HepG2 (cell line): ENCODE measurements around the gene MMP25. TPM values are rescaled to one million over a fixed set of nuclear protein-coding genes. Genes with fewer than 3 reads are reported as not detected.
A peak's percentile ranks its signal among the peaks of the same experiment; 100 is the strongest.

Experiments
- BCL6 ChIP-seq: IDR thresholded peaks from 2 replicates; pipeline ENCODE4 v1.6.1; 2016; ENCODE audit warnings: missing genetic modification reagents, missing compliant biosample characterization
- CCDC6 ChIP-seq: sonication (generic); formaldehyde crosslinking; IDR thresholded peaks from 2 replicates; pipeline ENCODE4 v1.8.1; 2022; ENCODE audit warnings: mild to moderate bottlenecking, missing genetic modification reagents, moderate library complexity
- GLI4 ChIP-seq: sonication (generic); formaldehyde crosslinking; IDR thresholded peaks from 2 replicates; pipeline ENCODE4 v1.5.1; 2020; ENCODE audit warnings: missing genetic modification reagents, mild to moderate bottlenecking, moderate library complexity, borderline replicate concordance
- MIER2 ChIP-seq: IDR thresholded peaks from 2 replicates; pipeline ENCODE4 v1.6.1; 2016; ENCODE audit warnings: missing biosample characterization, missing genetic modification reagents
- PCBP1 ChIP-seq: fragments of 200-400 bp; formaldehyde crosslinking; IDR thresholded peaks from 2 replicates; pipeline ENCODE4 v1.6.1; 2017; ENCODE audit warnings: mild to moderate bottlenecking, low read depth, low read length, borderline replicate concordance
- SRSF4 ChIP-seq: fragments of 200-400 bp; formaldehyde crosslinking; IDR thresholded peaks from one replicate; pipeline ENCODE4 v1.6.1; 2018; ENCODE audit warnings: mild to moderate bottlenecking, low read depth, low read length, moderate library complexity; ENCODE audit not compliant: poor library complexity, severe bottlenecking
- TGIF2 ChIP-seq: IDR thresholded peaks from 2 replicates; pipeline ENCODE4 v1.6.1; 2016; ENCODE audit warnings: control low read depth, missing compliant biosample characterization
- ZBTB38 ChIP-seq: sonication (generic); formaldehyde crosslinking; IDR thresholded peaks from 2 replicates; pipeline ENCODE4 v1.5.1; 2020; ENCODE audit warnings: mild to moderate bottlenecking, missing genetic modification reagents
- ZC3H4 ChIP-seq: sonication (generic); formaldehyde crosslinking; IDR thresholded peaks from 2 replicates; pipeline ENCODE4 v1.4.0; 2020; ENCODE audit warnings: missing genetic modification reagents, borderline replicate concordance
- ZFYVE20 ChIP-seq: sonication (generic); formaldehyde crosslinking; IDR thresholded peaks from 2 replicates; pipeline ENCODE4 v1.8.0; 2023; ENCODE audit warnings: low read depth, mild to moderate bottlenecking, moderate library complexity, missing genetic modification reagents, borderline replicate concordance
- ZNF354B ChIP-seq: sonication (generic); formaldehyde crosslinking; IDR thresholded peaks from 2 replicates; pipeline ENCODE4 v1.8.0; 2022; ENCODE audit warnings: mild to moderate bottlenecking, missing genetic modification reagents
- ZNF598 ChIP-seq: sonication (generic); formaldehyde crosslinking; IDR thresholded peaks from 2 replicates; pipeline ENCODE4 v1.5.1; 2020; ENCODE audit warnings: mild to moderate bottlenecking, missing genetic modification reagents, borderline replicate concordance
- polyA plus RNA-seq, 8 experiments: library from polyadenylated mRNA; depleted of rRNA in 3 of 8; stranded (reverse) in 7 of 8; unstranded in 1 of 8; fragments of >200 nt; fragmentation: Illumina TruSeq in 4 of 8; extraction: Trizol in 4 of 8; gene quantifications; 2 replicates each; pipeline versions ENCODE4 v1.2.1 to v1.2.3, GENCODE V29; 2011 to 2016; ENCODE audit warnings: low read depth in 4 of 8, missing spikeins in 1 of 8, mixed read lengths in 1 of 8; ENCODE audit not compliant: insufficient read depth in 1 of 8
- total RNA-seq, 5 experiments: library from RNA; depleted of rRNA; stranded (reverse); fragments of >200 nt; fragmentation: Illumina TruSeq; extraction: Trizol; gene quantifications; 2 replicates each; pipeline ENCODE4 v1.2.3, GENCODE V29; 2016; ENCODE audit warnings: low read depth in 1 of 5
- TF ChIP-seq, protein P1 (sequence below): IDR thresholded peaks from 2 replicates; pipeline ENCODE4 v1.6.1; 2018; ENCODE audit warnings: missing genetic modification reagents, mild to moderate bottlenecking, missing compliant biosample characterization
- TF ChIP-seq, protein P2 (sequence below): sonication (generic); formaldehyde crosslinking; IDR thresholded peaks from 2 replicates; pipeline ENCODE4 v1.5.1; 2020; ENCODE audit warnings: missing genetic modification reagents, mild to moderate bottlenecking, borderline replicate concordance
- TF ChIP-seq, protein P3 (sequence below): IDR thresholded peaks from 2 replicates; pipeline ENCODE4 v1.6.1; 2016; ENCODE audit warnings: mild to moderate bottlenecking, missing biosample characterization, missing genetic modification reagents
- TF ChIP-seq, protein P4 (sequence below): sonication (generic); formaldehyde crosslinking; IDR thresholded peaks from 2 replicates; pipeline ENCODE4 v1.4.0; 2020; ENCODE audit warnings: missing genetic modification reagents
- TF ChIP-seq, protein P5 (sequence below): sonication (generic); formaldehyde crosslinking; IDR thresholded peaks from 2 replicates; pipeline ENCODE4 v1.4.0; 2020; ENCODE audit warnings: mild to moderate bottlenecking, low read depth, missing genetic modification reagents

MMP25 gene
- total and polyA plus RNA-seq, 2 of the 13 experiments (the other 11 are each of a cell fraction or from before 2014, with no cell fraction given) = 0.04 to 0.08 TPM

DNA sequence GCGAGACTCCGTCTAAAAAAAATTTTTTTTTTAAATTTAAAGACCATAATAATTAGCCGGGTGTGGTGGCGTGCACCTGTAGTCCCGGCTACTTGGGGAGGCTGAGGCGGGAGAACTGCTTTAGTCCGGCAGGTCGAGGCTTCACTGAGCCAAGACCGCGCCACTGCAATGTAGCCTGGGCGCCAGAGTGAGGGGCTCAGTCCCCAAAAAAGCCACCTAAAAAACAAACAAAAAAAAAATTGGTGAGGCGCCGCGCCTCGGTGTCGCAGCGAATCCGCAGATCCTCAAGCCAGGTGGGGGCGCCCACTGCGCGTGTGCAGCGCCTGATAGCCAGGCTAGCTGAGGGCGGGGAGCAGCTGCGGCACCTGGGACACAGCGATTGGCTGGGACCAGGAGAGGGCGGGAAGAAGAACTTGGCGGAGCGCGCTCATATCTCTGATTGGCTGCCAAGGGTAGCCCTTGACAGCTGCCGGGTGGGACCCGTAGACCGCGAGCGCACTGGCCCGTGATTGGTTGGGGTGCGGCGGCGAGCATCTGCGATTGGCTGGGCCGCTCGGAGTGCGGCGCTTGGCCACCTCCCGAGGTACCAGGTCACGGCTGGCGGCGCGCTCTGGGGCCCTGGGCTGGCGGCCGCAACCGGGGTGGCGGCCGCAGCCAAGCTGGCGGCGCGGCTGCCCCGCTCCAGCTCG lies 42.6 kb upstream of the MMP25 start (continued):
- no peak for TF ChIP-seq ZC3H4 (CRISPR knock-in tag)
- TF ChIP-seq, protein P1, sequence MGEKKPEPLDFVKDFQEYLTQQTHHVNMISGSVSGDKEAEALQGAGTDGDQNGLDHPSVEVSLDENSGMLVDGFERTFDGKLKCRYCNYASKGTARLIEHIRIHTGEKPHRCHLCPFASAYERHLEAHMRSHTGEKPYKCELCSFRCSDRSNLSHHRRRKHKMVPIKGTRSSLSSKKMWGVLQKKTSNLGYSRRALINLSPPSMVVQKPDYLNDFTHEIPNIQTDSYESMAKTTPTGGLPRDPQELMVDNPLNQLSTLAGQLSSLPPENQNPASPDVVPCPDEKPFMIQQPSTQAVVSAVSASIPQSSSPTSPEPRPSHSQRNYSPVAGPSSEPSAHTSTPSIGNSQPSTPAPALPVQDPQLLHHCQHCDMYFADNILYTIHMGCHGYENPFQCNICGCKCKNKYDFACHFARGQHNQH (CRISPR knock-in tag) = peak; percentile 68; the same call in 1 of the 2 replicates
- TF ChIP-seq CCDC6 (CRISPR knock-in tag) = no peak
- no peak for TF ChIP-seq MIER2 (CRISPR knock-in tag)
- TF ChIP-seq BCL6 (CRISPR knock-in tag) = no peak
- TF ChIP-seq ZNF598 = peak; percentile 44; the same call in 1 of the 2 replicates
- TF ChIP-seq ZBTB38 = peak; percentile 75; the same call in 1 of the 2 replicates
- TF ChIP-seq SRSF4 = no peak
- TF ChIP-seq, protein P2, sequence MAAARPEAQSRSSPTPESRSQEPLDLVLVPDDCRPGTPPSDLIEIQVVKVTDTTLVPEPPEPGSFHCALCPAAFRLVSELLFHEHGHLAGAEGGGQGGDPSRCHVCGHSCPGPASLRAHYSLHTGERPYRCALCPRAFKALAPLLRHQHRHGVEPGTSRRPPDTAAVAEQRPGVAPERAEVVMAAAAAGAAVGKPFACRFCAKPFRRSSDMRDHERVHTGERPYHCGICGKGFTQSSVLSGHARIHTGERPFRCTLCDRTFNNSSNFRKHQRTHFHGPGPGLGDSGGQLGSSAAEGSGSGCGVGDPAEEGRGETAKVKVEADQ (CRISPR knock-in tag) = no peak
- TF ChIP-seq, protein P3, sequence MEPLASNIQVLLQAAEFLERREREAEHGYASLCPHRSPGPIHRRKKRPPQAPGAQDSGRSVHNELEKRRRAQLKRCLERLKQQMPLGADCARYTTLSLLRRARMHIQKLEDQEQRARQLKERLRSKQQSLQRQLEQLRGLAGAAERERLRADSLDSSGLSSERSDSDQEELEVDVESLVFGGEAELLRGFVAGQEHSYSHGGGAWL (CRISPR knock-in tag) = 0 out of 2 replicates have a peak, but pooled peaks have one; percentile 43
- TF ChIP-seq TGIF2 = peak; percentile 100
- TF ChIP-seq, protein P4, sequence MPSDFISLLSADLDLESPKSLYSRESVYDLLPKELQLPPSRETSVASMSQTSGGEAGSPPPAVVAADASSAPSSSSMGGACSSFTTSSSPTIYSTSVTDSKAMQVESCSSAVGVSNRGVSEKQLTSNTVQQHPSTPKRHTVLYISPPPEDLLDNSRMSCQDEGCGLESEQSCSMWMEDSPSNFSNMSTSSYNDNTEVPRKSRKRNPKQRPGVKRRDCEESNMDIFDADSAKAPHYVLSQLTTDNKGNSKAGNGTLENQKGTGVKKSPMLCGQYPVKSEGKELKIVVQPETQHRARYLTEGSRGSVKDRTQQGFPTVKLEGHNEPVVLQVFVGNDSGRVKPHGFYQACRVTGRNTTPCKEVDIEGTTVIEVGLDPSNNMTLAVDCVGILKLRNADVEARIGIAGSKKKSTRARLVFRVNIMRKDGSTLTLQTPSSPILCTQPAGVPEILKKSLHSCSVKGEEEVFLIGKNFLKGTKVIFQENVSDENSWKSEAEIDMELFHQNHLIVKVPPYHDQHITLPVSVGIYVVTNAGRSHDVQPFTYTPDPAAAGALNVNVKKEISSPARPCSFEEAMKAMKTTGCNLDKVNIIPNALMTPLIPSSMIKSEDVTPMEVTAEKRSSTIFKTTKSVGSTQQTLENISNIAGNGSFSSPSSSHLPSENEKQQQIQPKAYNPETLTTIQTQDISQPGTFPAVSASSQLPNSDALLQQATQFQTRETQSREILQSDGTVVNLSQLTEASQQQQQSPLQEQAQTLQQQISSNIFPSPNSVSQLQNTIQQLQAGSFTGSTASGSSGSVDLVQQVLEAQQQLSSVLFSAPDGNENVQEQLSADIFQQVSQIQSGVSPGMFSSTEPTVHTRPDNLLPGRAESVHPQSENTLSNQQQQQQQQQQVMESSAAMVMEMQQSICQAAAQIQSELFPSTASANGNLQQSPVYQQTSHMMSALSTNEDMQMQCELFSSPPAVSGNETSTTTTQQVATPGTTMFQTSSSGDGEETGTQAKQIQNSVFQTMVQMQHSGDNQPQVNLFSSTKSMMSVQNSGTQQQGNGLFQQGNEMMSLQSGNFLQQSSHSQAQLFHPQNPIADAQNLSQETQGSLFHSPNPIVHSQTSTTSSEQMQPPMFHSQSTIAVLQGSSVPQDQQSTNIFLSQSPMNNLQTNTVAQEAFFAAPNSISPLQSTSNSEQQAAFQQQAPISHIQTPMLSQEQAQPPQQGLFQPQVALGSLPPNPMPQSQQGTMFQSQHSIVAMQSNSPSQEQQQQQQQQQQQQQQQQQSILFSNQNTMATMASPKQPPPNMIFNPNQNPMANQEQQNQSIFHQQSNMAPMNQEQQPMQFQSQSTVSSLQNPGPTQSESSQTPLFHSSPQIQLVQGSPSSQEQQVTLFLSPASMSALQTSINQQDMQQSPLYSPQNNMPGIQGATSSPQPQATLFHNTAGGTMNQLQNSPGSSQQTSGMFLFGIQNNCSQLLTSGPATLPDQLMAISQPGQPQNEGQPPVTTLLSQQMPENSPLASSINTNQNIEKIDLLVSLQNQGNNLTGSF (CRISPR knock-in tag) = no peak
- no peak for TF ChIP-seq ZFYVE20 (CRISPR knock-in tag)
- no peak for TF ChIP-seq PCBP1
- TF ChIP-seq GLI4 (CRISPR knock-in tag) = no peak
- TF ChIP-seq, protein P5, sequence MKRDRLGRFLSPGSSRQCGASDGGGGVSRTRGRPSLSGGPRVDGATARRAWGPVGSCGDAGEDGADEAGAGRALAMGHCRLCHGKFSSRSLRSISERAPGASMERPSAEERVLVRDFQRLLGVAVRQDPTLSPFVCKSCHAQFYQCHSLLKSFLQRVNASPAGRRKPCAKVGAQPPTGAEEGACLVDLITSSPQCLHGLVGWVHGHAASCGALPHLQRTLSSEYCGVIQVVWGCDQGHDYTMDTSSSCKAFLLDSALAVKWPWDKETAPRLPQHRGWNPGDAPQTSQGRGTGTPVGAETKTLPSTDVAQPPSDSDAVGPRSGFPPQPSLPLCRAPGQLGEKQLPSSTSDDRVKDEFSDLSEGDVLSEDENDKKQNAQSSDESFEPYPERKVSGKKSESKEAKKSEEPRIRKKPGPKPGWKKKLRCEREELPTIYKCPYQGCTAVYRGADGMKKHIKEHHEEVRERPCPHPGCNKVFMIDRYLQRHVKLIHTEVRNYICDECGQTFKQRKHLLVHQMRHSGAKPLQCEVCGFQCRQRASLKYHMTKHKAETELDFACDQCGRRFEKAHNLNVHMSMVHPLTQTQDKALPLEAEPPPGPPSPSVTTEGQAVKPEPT = no peak
- TF ChIP-seq ZNF354B = no peak
